ENCODE measurements around the gene KCNC3.
"Not testable (repeated sequence)": the region's sequence is repeated elsewhere in the genome, so short reads cannot be mapped to it uniquely, and the experiment has no call there.

KCNC3 gene

DNA sequence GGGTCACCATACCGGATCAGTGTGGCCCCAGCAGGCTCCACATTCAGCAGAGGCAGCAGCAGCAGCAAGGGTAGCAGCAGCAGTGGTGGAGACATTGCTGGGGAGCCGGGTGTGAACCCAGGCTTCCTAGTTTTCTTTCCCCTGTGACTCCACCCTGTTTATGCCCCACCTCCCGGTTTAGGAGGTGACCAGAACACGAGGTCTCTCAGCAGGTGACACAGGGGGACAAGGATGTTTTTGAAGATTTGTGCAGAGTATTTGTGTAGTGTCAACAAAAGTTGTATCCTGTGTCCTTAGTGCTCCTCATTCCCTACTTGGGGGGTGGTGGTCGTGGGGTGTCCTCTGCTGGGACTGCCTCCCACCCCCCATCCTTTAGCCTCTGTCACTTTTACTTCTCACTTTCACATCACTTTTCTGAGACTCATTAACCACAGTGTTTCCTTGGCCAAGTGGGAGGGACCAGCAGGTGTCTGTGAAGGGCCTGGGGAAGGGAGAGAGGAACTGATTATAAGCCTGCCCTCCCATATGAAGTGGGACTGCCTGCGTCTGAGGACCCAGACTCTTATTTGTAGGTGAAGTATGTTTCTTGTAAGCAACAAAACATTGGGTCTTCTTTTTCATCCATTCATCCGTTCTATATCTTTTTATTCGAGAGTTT is 15.6 kb upstream of the KCNC3 start:
- TF ChIP-seq, protein P1, sequence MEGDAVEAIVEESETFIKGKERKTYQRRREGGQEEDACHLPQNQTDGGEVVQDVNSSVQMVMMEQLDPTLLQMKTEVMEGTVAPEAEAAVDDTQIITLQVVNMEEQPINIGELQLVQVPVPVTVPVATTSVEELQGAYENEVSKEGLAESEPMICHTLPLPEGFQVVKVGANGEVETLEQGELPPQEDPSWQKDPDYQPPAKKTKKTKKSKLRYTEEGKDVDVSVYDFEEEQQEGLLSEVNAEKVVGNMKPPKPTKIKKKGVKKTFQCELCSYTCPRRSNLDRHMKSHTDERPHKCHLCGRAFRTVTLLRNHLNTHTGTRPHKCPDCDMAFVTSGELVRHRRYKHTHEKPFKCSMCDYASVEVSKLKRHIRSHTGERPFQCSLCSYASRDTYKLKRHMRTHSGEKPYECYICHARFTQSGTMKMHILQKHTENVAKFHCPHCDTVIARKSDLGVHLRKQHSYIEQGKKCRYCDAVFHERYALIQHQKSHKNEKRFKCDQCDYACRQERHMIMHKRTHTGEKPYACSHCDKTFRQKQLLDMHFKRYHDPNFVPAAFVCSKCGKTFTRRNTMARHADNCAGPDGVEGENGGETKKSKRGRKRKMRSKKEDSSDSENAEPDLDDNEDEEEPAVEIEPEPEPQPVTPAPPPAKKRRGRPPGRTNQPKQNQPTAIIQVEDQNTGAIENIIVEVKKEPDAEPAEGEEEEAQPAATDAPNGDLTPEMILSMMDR (IDR thresholded peaks at IDR 0.05; ENCODE audit: low read depth, low read length, poor library complexity, severe bottlenecking), result no peak
- no peak for TF ChIP-seq EZH2phosphoT487 (IDR thresholded peaks at IDR 0.05; ENCODE audit: borderline replicate concordance, low read length)
- Histone ChIP-seq H3K27me3 (ENCODE audit: control insufficient read depth, low read length) (no peaks in the 10 kb centered on the region), H3K4me2 (ENCODE audit: low read length) (peak overlapping the region; percentile 84), H3K9me2 (replicated peaks; ENCODE audit: control insufficient read depth, low read length) (no peaks in the 10 kb centered on the region), H3K4me3 (ENCODE audit: low read length) (peak overlapping the region; percentile 83), H3F3A (ENCODE audit: control insufficient read depth, insufficient read depth) (peaks cover 55% of the 10 kb centered on the region), H3K4me1 (ENCODE audit: control insufficient read depth, low read length) (peaks cover 87% of the 10 kb centered on the region), H3K27ac (ENCODE audit: low read depth, low read length) (peak overlapping the region; percentile 99), H3K79me2 (ENCODE audit: control insufficient read depth, low read length) (peaks cover 50% of the 10 kb centered on the region), H4K20me1 (ENCODE audit: control insufficient read depth, insufficient read depth, low read depth, low read length) (no peaks in the 10 kb centered on the region), H3K36me3 (ENCODE audit: control insufficient read depth, low read length) (peaks cover 36% of the 10 kb centered on the region), H3K9me3 (ENCODE audit: control insufficient read depth, insufficient read depth, low read length) (no peaks in the 10 kb centered on the region)

- H3K27ac ChIP-seq (ENCODE audit: low read depth, low read length), result peak overlapping the region; percentile 99
- H3K9me2 ChIP-seq (replicated peaks; ENCODE audit: control insufficient read depth, low read length), result no peaks in the 10 kb centered on the region
- peaks cover 48% of the 10 kb centered on the region for H3F3A ChIP-seq (ENCODE audit: control insufficient read depth, insufficient read depth)
- peak overlapping the region; percentile 84 for H3K4me2 ChIP-seq (ENCODE audit: low read length)
- TF ChIP-seq, protein P1 (IDR thresholded peaks at IDR 0.05; ENCODE audit: low read depth, low read length, poor library complexity, severe bottlenecking), result no peak
- TF ChIP-seq EZH2phosphoT487 (IDR thresholded peaks at IDR 0.05; ENCODE audit: borderline replicate concordance, low read length), result no peak
- H3K36me3 ChIP-seq (ENCODE audit: control insufficient read depth, low read length), result peaks cover 68% of the 10 kb centered on the region
- H3K9me3 ChIP-seq (ENCODE audit: control insufficient read depth, insufficient read depth, low read length), result no peaks in the 10 kb centered on the region
- H3K4me3 ChIP-seq (ENCODE audit: low read length), result peak overlapping the region; percentile 83
- no peaks in the 10 kb centered on the region for H3K27me3 ChIP-seq (ENCODE audit: control insufficient read depth, low read length)
- H3K4me1 ChIP-seq (ENCODE audit: control insufficient read depth, low read length), result peaks cover 63% of the 10 kb centered on the region
- H3K79me2 ChIP-seq (ENCODE audit: control insufficient read depth, low read length), result peaks cover 74% of the 10 kb centered on the region
- H4K20me1 ChIP-seq (ENCODE audit: control insufficient read depth, insufficient read depth, low read depth, low read length), result no peaks in the 10 kb centered on the region; the same call in 1 of the 2 replicates
These were observed 12.0 kb upstream of the KCNC3 start for GRCh38 chr19:50341091-50341564.

DNA sequence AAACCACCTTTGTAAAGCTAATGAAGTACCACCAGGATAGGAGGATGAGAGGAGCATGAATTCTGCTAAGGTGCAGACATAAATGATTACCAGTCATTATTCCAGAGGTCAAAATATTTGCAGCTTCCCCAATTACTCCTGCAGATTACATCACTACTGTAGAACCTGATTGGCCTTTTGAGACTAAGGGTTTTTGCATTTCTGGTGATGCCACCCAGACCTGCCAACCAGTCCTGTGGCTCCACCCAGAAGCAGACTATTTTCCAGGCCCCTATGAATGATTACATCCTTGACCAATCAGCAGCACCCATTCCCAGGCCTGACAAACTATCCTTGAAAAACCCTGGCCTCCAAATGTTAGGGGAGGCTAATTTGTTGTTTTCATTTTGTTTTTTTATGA is 11.2 kb upstream of the KCNC3 start:
- H3K4me1 ChIP-seq (ENCODE audit: control insufficient read depth, low read length), result peaks cover 60% of the 10 kb centered on the region
- H3K79me2 ChIP-seq (ENCODE audit: control insufficient read depth, low read length), result peaks cover 74% of the 10 kb centered on the region
- peaks cover 74% of the 10 kb centered on the region for H3K36me3 ChIP-seq (ENCODE audit: control insufficient read depth, low read length)
- TF ChIP-seq EZH2phosphoT487 (IDR thresholded peaks at IDR 0.05; ENCODE audit: borderline replicate concordance, low read length), result no peak
- TF ChIP-seq, protein P1 (IDR thresholded peaks at IDR 0.05; ENCODE audit: low read depth, low read length, poor library complexity, severe bottlenecking), result no peak
- peak overlapping the region; percentile 84 for H3K4me2 ChIP-seq (ENCODE audit: low read length)
- peak overlapping the region; percentile 83 for H3K4me3 ChIP-seq (ENCODE audit: low read length)
- no peaks in the 10 kb centered on the region; the same call in 1 of the 2 replicates for H4K20me1 ChIP-seq (ENCODE audit: control insufficient read depth, insufficient read depth, low read depth, low read length)
- no peaks in the 10 kb centered on the region for H3K27me3 ChIP-seq (ENCODE audit: control insufficient read depth, low read length)
- no peaks in the 10 kb centered on the region for H3K9me3 ChIP-seq (ENCODE audit: control insufficient read depth, insufficient read depth, low read length)
- H3F3A ChIP-seq (ENCODE audit: control insufficient read depth, insufficient read depth), result peaks cover 49% of the 10 kb centered on the region
- no peaks in the 10 kb centered on the region for H3K9me2 ChIP-seq (replicated peaks; ENCODE audit: control insufficient read depth, low read length)
- H3K27ac ChIP-seq (ENCODE audit: low read depth, low read length), result peak overlapping the region; percentile 99

DNA sequence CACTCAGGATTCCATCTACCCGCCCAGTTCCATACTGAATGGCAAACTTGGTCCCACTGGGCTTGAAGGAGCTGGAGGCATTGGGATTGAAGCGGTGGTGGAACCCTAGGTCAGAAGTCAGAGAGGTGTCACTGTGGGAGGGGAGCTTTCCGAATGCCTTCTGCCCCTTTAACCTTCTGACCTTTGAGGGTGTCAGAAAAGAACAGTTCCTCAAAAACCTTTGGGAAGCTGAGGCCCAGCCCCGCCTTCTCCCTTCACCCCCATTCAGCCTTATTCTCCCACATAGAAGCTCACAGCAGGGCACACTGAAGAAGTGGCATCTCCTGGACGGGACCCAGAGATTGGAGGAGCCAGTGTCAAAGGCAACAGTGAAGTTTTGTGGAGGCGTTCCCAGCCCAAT is 7.9 kb upstream of the KCNC3 start:
- Histone ChIP-seq H3K4me1 (ENCODE audit: control insufficient read depth, low read length) (peaks cover 73% of the 10 kb centered on the region), H3K79me2 (ENCODE audit: control insufficient read depth, low read length) (peaks cover 67% of the 10 kb centered on the region)
- not testable (repeated sequence) for H3K27ac ChIP-seq (ENCODE audit: low read depth, low read length)

More for the DNA sequence above, 7.9 kb upstream of the KCNC3 start:
- not testable (repeated sequence) for H3K9me2 ChIP-seq (replicated peaks; ENCODE audit: control insufficient read depth, low read length); H4K20me1 ChIP-seq (ENCODE audit: control insufficient read depth, insufficient read depth, low read depth, low read length); H3K27me3 ChIP-seq (ENCODE audit: control insufficient read depth, low read length); H3K9me3 ChIP-seq (ENCODE audit: control insufficient read depth, insufficient read depth, low read length); H3K4me2 ChIP-seq (ENCODE audit: low read length); H3K4me3 ChIP-seq (ENCODE audit: low read length)
- Histone ChIP-seq H3K36me3 (ENCODE audit: control insufficient read depth, low read length) (peaks cover 94% of the 10 kb centered on the region), H3F3A (ENCODE audit: control insufficient read depth, insufficient read depth) (peaks cover 38% of the 10 kb centered on the region)

All from DOHH2 (cell line).